Spleen (tissue), 11 donors: ENCODE results near the gene DDAH1. TPM values are rescaled to one million over a fixed set of nuclear protein-coding genes. Genes with fewer than 3 reads are reported as not detected.

Experiments used
- DNase-seq: peaks from one replicate; pipeline ENCODE4 v3.0.0-alpha.2; 2020
- H3K27ac ChIP-seq, 8 donors: fragments of 200-600 bp; sonication (generic) in 7 of 8; 1 replicate in 4 of 8; 2 replicates in 4 of 8; pipeline versions ENCODE4 v1.5.0 to v1.8.0; 2016 to 2021; ENCODE audit warnings: inconsistent platforms in 4 of 8, mild to moderate bottlenecking in 4 of 8, moderate library complexity in 1 of 8
- H3K27me3 ChIP-seq, 7 donors: fragments of 200-600 bp; sonication (generic) in 6 of 7; replicated peaks in 1 of 7; 1 replicate in 4 of 7; 2 replicates in 3 of 7; pipeline versions ENCODE4 v1.5.0 to v1.8.0; 2016 to 2021; ENCODE audit warnings: inconsistent platforms in 3 of 7, mild to moderate bottlenecking in 1 of 7
- H3K36me3 ChIP-seq, 6 donors: fragments of 200-600 bp; sonication (generic) in 5 of 6; 1 replicate in 4 of 6; 2 replicates in 2 of 6; pipeline versions ENCODE4 v1.5.0 to v1.8.0; 2016 to 2021; ENCODE audit warnings: inconsistent platforms in 2 of 6
- H3K4me1 ChIP-seq, 6 donors: fragments of 200-600 bp; sonication (generic) in 5 of 6; 1 replicate in 3 of 6; 2 replicates in 3 of 6; pipeline versions ENCODE4 v1.5.0 to v1.8.0; 2016 to 2021; ENCODE audit warnings: inconsistent platforms in 3 of 6
- H3K4me3 ChIP-seq, 8 donors: fragments of 200-600 bp; sonication (generic) in 7 of 8; 1 replicate in 4 of 8; 2 replicates in 4 of 8; pipeline versions ENCODE4 v1.5.0 to v1.8.0; 2016 to 2021; ENCODE audit warnings: inconsistent platforms in 4 of 8, mild to moderate bottlenecking in 4 of 8, moderate library complexity in 2 of 8
- H3K9me3 ChIP-seq, 8 donors: fragments of 200-600 bp; sonication (generic) in 7 of 8; 1 replicate in 4 of 8; 2 replicates in 4 of 8; pipeline versions ENCODE4 v1.5.0 to v1.8.0; 2016 to 2021; ENCODE audit warnings: inconsistent platforms in 4 of 8
- CTCF ChIP-seq, 11 experiments: fragments of 200-600 bp in 7 of 11; fragments of 450-650 bp in 4 of 11; sonication (generic) in 4 of 11; IDR thresholded peaks in 8 of 11; conservative IDR thresholded peaks in 3 of 11; 1 replicate in 7 of 11; 2 replicates in 4 of 11; pipeline versions ENCODE4 v1.4.0 to v1.8.0; 2016 to 2021; ENCODE audit warnings: antibody characterized with exemption in 11 of 11, inconsistent platforms in 4 of 11, mild to moderate bottlenecking in 1 of 11
- POLR2A ChIP-seq, 3 donors: fragments of 450-650 bp; IDR thresholded peaks; one replicate each; pipeline ENCODE4 v1.5.1; 2017; ENCODE audit warnings: antibody characterized with exemption in 3 of 3, mild to moderate bottlenecking in 1 of 3
- POLR2AphosphoS5 ChIP-seq, 3 donors: sonication (generic); formaldehyde crosslinking; IDR thresholded peaks; one replicate each; pipeline ENCODE4 v1.5.1; 2017; ENCODE audit warnings: antibody characterized with exemption in 3 of 3
- WGBS, 5 donors: extraction: QIAGEN DNeasy Blood & Tissue Kit in 3 of 5; methylation state at CpG; one replicate each; pipeline versions ENCODE4 v1.1.5 to v1.1.7; 2013 to 2018; 5-methylcytosine and 5-hydroxymethylcytosine counted together
- intact Hi-C: fragments of 100-400 bp; cut with DNase I; formaldehyde crosslinking; loops from one replicate; pipeline ENCODE4 v1.15.0; 2023; ENCODE audit warnings: low total_unique reads
- polyA plus RNA-seq, 3 donors: library from polyadenylated mRNA; stranded (reverse); fragments of 200-250 nt; gene quantifications; one replicate each; pipeline ENCODE4 v1.2.1, GENCODE V29; 2013
- total RNA-seq, 7 donors: library from RNA; depleted of rRNA in 3 of 7; stranded (reverse); fragments of >200 nt in 3 of 7; fragmentation: NEBNext Ultra II Directional in 4 of 7; extraction: Animal tissue kit (Norgen Biotek cat#: 25700) in 4 of 7; gene quantifications; one replicate each; pipeline versions ENCODE4 v1.1.0 to v1.2.1, GENCODE V29; 2016 to 2021
- donor health status: healthy with polysubstance abuse.
- donor health status: DM: no; HTN: no; CAD: no; lungs with moderate emphysema.
- donor health status: DM: no; HTN: no; CAD: no.
- donor health status: Bipolar disorder and iron deficiency.
- donor health status: healthy.
- donor health status: DM: no; HTN: no; CAD: no.
- donor health status: DM: yes; HTN: yes; CAD: no.

The DDAH1 gene
- total and polyA plus RNA-seq, 10 donors = 1.8 to 19.8 (median 13.7) TPM

- Histone ChIP-seq H3K27ac (no peak overlapping the region), H3K4me3 (no peak overlapping the region), H3K9me3 (no peaks in the 10 kb centered on the region), H3K36me3 (no peaks in the 10 kb centered on the region), H3K27me3 (no peaks in the 10 kb centered on the region), H3K4me1 (peaks cover 5 to 32% (median 14%) of the 10 kb centered on the region in 6 donors)
- TF ChIP-seq CTCF (IDR thresholded peaks at IDR 0.05 in 8 of 11, conservative IDR thresholded peaks at IDR 0.05 in 3 of 11) (no peak), POLR2AphosphoS5 (IDR thresholded peaks at IDR 0.05) (no peak), POLR2A (IDR thresholded peaks at IDR 0.05) (no peak)
- 71 to 94% (median 79%) methylated on average over 3 of the region's 3 CpGs for WGBS, 5 donors
- DNase-seq = no peak
- intact Hi-C loops = no loop called here
Measured at GRCh38 chr1:85300140-85300539, 164.8 kb downstream of the DDAH1 start.

- H3K4me1 ChIP-seq = peaks cover 9 to 38% (median 14%) of the 10 kb centered on the region in 6 donors
- peak overlapping the region in 1 of 8 donors; percentile 34 for H3K4me3 ChIP-seq
- H3K27me3 ChIP-seq = no peaks in the 10 kb centered on the region
- intact Hi-C loops = no loop called here
- no peaks in the 10 kb centered on the region for H3K9me3 ChIP-seq
- no peak for TF ChIP-seq POLR2A (IDR thresholded peaks at IDR 0.05)
- TF ChIP-seq POLR2AphosphoS5 (IDR thresholded peaks at IDR 0.05) = peak in 2 of 3 donors; percentile 27 to 57
- TF ChIP-seq CTCF (IDR thresholded peaks at IDR 0.05 in 8 of 11, conservative IDR thresholded peaks at IDR 0.05 in 3 of 11) = no peak
- H3K27ac ChIP-seq = peak overlapping the region in 7 of 8 donors; percentile 2 to 77 (median 61)
- 28 to 52% (median 33%) methylated on average over 11 of the region's 11 CpGs for WGBS, 5 donors
- H3K36me3 ChIP-seq = no peaks in the 10 kb centered on the region
- DNase-seq = peak; percentile 80
Measured at GRCh38 chr1:85297855-85298629, 166.9 kb downstream of the DDAH1 start.

- Histone ChIP-seq H3K27me3 (no peaks in the 10 kb centered on the region), H3K4me1 (peaks cover 9 to 38% (median 14%) of the 10 kb centered on the region in 6 donors), H3K27ac (peak overlapping the region in 7 of 8 donors; percentile 2 to 77 (median 51)), H3K36me3 (no peaks in the 10 kb centered on the region), H3K9me3 (no peaks in the 10 kb centered on the region), H3K4me3 (peak overlapping the region in 1 of 8 donors; percentile 34)
- no peak for DNase-seq
- WGBS, 5 donors = 50 to 85% (median 70%) methylated on average over 1 of the region's 1 CpG
- TF ChIP-seq POLR2A (IDR thresholded peaks at IDR 0.05) = no peak
- TF ChIP-seq POLR2AphosphoS5 (IDR thresholded peaks at IDR 0.05) = no peak
- TF ChIP-seq CTCF (IDR thresholded peaks at IDR 0.05 in 8 of 11, conservative IDR thresholded peaks at IDR 0.05 in 3 of 11) = no peak
- intact Hi-C loops = no loop called here
Measured at GRCh38 chr1:85297538-85297854, 167.5 kb downstream of the DDAH1 start.

- WGBS, 5 donors = 60 to 88% (median 83%) methylated on average over 1 of the region's 1 CpG
- no peaks in the 10 kb centered on the region for H3K27me3 ChIP-seq
- intact Hi-C loops = no loop called here
- H3K9me3 ChIP-seq = no peaks in the 10 kb centered on the region
- H3K4me3 ChIP-seq = no peak overlapping the region
- peak overlapping the region in 2 of 8 donors; percentile 64 to 73 for H3K27ac ChIP-seq
- DNase-seq = no peak
- H3K4me1 ChIP-seq = peaks cover 9 to 38% (median 14%) of the 10 kb centered on the region in 6 donors
- TF ChIP-seq POLR2AphosphoS5 (IDR thresholded peaks at IDR 0.05) (no peak), POLR2A (IDR thresholded peaks at IDR 0.05) (no peak), CTCF (IDR thresholded peaks at IDR 0.05 in 8 of 11, conservative IDR thresholded peaks at IDR 0.05 in 3 of 11) (no peak)
- H3K36me3 ChIP-seq = no peaks in the 10 kb centered on the region
Measured at GRCh38 chr1:85296980-85297379, 168.0 kb downstream of the DDAH1 start.
